GM13976 (cell line): ENCODE data around the gene PLCXD3.

Experiments used
- DNase-seq: peaks from one replicate; pipeline ENCODE4 v3.0.0; 2012; ENCODE audit warnings: low spot score
- in situ Hi-C: fragments of 300-500 bp; cut with MboI; formaldehyde crosslinking; loops from one replicate; pipeline ENCODE4 v1.12.0; 2022; ENCODE audit warnings: low sequenced_read_pairs, mixed read lengths, inconsistent platforms; ENCODE audit not compliant: unreplicated experiment
- TF ChIP-seq, protein P1 (sequence below): IDR thresholded peaks from 2 replicates; pipeline ENCODE4 v1.5.1; 2012; ENCODE audit warnings: borderline replicate concordance, mild to moderate bottlenecking; ENCODE audit not compliant: insufficient read depth; ENCODE audit errors: extremely low read depth, missing control alignments, control extremely low read depth

The PLCXD3 gene

DNA sequence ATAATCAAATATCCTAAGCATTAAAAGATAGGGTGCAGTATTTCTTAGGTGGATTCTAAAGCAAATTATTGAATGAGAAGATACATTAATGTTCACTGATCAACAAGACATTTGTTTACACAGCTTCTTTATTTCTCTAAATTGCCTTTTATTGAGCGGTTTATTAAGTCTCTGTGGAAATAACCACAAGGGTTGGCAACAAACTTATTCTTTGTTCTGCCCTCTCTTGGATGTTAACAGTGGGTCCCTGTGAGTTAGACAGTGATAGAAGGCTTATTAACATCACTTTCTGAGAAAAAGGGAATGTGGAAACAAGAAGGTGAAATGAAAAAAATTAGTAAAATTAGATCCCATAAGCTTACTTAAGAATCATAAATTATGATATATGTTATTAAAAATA is 214.3 kb downstream of the PLCXD3 start:
- TF ChIP-seq, protein P1, sequence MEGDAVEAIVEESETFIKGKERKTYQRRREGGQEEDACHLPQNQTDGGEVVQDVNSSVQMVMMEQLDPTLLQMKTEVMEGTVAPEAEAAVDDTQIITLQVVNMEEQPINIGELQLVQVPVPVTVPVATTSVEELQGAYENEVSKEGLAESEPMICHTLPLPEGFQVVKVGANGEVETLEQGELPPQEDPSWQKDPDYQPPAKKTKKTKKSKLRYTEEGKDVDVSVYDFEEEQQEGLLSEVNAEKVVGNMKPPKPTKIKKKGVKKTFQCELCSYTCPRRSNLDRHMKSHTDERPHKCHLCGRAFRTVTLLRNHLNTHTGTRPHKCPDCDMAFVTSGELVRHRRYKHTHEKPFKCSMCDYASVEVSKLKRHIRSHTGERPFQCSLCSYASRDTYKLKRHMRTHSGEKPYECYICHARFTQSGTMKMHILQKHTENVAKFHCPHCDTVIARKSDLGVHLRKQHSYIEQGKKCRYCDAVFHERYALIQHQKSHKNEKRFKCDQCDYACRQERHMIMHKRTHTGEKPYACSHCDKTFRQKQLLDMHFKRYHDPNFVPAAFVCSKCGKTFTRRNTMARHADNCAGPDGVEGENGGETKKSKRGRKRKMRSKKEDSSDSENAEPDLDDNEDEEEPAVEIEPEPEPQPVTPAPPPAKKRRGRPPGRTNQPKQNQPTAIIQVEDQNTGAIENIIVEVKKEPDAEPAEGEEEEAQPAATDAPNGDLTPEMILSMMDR = no peak
- in situ Hi-C loops = no loop called here
- no peak for DNase-seq

DNA sequence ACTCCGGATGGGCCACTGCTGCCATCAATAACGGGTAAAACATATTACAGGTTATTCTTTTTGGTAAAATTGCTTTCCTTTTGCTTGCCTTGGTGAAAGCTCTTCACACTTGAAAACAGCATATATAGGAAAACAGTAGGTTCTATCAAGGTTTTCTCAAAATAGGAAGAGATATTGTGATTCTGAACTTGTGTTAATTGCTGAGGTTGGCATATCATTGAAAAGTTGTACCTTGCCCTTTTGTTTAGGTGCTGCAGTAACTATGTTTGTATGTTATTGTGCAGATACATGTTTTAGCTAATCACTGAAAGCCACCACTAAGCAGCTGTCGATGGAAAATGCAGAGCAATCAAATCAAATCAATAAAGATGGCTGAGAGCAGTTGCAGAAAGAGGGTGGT is 219.1 kb downstream of the PLCXD3 start:
- TF ChIP-seq, protein P1 = no peak
- DNase-seq = no peak
- in situ Hi-C loops = no loop called here

DNA sequence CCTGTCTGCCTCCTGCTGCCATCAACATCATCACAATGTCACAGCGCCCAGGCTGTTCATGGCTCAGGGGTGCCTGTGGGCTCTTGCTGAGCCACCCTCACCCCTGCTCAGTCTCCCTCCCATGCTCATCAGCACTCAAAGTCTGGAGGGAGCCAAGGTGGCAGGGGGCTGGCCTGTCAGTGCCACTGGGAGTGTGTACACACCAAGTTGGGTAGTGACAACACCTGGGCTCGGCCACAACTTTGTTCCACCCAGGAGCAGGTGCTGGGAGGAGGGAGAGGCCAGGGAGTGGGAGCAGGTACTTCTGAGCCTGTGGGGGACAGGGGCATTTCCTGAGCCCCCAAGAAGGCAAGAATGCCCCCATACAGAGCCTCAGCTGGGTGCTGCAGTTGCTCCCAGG is 219.6 kb downstream of the PLCXD3 start:
- in situ Hi-C loops = no loop called here
- no peak for DNase-seq
- TF ChIP-seq, protein P1 = no peak

DNA sequence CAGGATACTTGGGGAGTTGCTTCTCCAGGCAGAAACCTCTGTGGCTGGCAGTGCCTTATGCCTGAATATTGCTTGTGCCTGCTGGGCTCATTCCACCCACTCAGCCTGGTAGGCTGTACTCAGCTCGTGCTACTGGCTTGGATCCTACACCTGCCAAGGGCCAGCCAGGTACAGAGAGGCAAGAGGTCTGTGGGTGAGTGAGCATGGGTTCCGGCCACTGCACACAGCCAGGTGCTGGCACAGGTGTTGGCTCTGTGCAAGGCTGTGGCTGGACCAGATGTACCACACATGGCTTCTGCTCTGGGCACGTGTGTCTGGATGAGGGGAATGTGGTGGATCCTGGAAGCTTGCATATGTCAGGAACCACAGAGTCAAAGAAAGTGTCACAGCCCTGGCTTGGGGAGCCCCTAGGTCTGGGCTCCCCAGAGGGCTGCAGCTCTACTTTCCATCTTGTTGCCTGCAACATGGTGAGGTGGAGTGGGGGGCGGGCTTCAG is 220.4 kb downstream of the PLCXD3 start:
- no peak for DNase-seq
- TF ChIP-seq, protein P1 = no peak
- in situ Hi-C loops = no loop called here

DNA sequence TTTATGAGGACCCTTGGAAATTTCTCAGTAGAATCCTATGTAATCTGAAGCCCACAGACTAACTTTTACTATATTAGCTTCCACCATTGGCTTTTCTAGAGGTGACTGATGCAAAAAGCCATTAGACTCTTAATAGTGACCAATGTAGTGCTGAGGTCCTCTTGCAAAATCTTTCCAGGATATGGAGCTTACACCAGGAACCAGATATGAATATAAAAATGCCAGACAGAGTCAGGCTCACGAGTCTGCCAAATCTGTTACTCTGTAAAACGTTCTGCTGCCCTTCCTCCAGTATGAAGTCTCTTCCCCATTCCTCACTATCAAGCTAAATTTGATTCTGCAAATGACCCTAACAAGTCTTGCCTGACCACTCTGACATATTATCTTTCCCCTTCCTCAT is 223.7 kb downstream of the PLCXD3 start:
- no peak for DNase-seq
- in situ Hi-C loops = no loop called here
- TF ChIP-seq, protein P1 = no peak

DNA sequence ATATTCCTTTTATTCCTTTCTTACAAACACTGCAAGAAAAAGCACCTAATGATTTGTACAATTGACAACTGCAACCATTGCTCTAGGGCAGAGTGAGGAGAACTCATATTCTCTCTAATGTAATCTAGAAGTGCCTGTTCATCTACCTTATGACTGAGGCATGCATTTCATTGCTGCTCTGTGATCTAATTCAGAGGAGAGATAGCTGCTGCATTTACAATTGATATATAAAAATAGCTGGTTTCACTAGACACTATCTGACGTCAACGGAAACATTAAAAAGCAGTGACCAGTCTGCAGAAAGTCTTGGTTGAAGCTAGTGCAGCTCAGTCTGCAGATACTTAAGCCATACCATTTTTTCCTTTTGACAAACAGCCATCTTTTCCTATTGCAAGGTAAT is 224.2 kb downstream of the PLCXD3 start:
- TF ChIP-seq, protein P1 = no peak
- DNase-seq = no peak
- in situ Hi-C loops = no loop called here

DNA sequence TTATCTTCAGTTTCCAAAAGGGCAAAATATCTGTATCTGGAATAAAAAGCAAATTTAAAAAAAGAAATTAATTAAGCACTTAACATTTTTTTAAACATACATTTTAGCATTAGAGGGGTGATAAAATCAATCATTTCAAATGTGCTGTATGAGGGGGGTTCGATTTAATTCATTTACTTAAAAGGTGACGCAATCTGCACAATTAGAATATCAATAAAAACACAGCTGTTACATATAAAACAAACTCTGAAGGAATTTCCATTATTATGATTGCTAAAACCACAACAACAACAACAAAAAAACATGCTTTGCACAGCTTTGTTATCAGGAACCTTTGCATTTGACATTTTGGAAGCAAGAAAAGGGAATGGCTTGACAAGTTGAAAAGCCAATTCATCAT is 225.5 kb downstream of the PLCXD3 start:
- TF ChIP-seq, protein P1 = no peak
- in situ Hi-C loops = no loop called here
- no peak for DNase-seq
